Mucosa of rectum (tissue), 2 donors: ENCODE results near the gene SLC9A9.
"Not testable (repeated sequence)": the region's sequence is repeated elsewhere in the genome, so short reads cannot be mapped to it uniquely, and the experiment has no call there.

Experiments
- H3K27ac ChIP-seq, 2 donors: one replicate each; pipeline ENCODE4 v1.7.0; 2013; ENCODE audit warnings: inconsistent platforms in 2 of 2, low read depth in 2 of 2, low read length in 2 of 2
- H3K27me3 ChIP-seq, 2 donors: one replicate each; pipeline ENCODE4 v1.7.0; 2013; ENCODE audit warnings: low read length in 2 of 2; ENCODE audit not compliant: control insufficient read depth in 2 of 2, insufficient read depth in 2 of 2
- H3K36me3 ChIP-seq, 2 donors: one replicate each; pipeline ENCODE4 v1.7.0; 2013; ENCODE audit warnings: low read length in 2 of 2; ENCODE audit not compliant: control insufficient read depth in 2 of 2, insufficient read depth in 2 of 2
- H3K4me1 ChIP-seq, 2 donors: one replicate each; pipeline ENCODE4 v1.7.0; 2013; ENCODE audit warnings: low read length in 2 of 2, mild to moderate bottlenecking in 1 of 2; ENCODE audit not compliant: control insufficient read depth in 2 of 2, insufficient read depth in 2 of 2
- H3K4me3 ChIP-seq, 2 donors: one replicate each; pipeline ENCODE4 v1.7.0; 2013; ENCODE audit warnings: low read length in 2 of 2
- H3K9ac ChIP-seq, 2 donors: one replicate each; pipeline ENCODE4 v1.7.0; 2013; ENCODE audit warnings: low read length in 2 of 2, low read depth in 1 of 2, mild to moderate bottlenecking in 1 of 2
- H3K9me3 ChIP-seq, 2 donors: one replicate each; pipeline ENCODE4 v1.7.0; 2013; ENCODE audit warnings: low read length in 2 of 2; ENCODE audit not compliant: control insufficient read depth in 2 of 2
- donor health status: healthy.
- donor health status: Normal muscosa, but diverticular disease.

SLC9A9 gene

DNA sequence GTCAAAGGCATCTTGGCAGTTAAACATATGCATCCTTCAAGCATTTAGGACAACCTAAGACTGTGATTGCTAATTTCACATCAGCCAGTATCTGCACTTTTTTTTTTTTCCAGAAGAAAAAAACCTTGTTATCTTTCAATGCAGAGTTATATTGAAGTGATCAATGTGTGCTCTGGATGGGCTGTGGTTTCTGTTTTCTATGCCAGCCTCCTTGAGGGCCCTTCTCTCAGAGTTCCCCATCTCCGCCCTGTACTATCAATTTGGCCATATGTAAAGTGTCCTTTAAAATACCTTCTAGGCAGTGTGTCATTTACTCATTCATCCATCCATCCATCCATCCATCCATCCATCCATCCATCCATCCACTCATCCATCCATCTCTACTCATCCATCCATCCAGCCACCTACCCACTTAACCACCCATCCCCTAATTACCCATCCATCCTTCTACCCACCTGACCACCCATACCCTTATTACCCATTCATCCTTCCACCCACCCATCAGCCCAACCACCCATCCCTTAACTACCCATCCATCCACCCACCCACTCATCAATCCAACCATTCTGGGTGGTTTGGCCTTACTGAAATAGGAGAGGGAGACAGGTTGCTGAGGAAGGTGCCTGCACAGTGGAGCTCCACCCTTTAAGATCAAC is 406.6 kb downstream of the SLC9A9 start:
- Histone ChIP-seq H3K9me3 (no peaks in the 10 kb centered on the region), H3K4me3 (no peak overlapping the region), H3K4me1 (peaks cover 3 to 13% of the 10 kb centered on the region in 2 donors), H3K36me3 (no peaks in the 10 kb centered on the region), H3K9ac (no peak overlapping the region), H3K27ac (no peak overlapping the region), H3K27me3 (no peaks in the 10 kb centered on the region)

DNA sequence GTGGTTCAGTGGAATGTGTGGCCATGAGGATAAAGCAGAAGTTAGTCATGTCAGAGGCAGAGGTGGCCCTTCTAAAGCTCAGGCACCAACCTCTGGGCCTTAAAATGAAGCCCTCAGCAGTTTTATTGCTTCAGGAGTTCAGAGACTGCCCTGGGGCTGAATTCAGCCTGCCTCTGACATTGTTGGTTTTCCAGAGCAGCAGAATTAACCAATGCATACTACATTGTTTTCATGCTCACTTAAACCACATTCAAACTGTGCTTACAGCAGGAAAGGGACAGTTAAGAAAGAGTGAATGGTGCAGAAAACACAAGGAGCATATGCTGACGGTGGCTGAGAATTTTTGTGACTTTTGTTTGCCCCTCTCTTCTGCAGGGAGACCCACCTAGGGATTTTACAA is 408.5 kb downstream of the SLC9A9 start:
- H3K9ac ChIP-seq, result no peak overlapping the region
- H3K36me3 ChIP-seq, result no peaks in the 10 kb centered on the region
- no peaks in the 10 kb centered on the region for H3K27me3 ChIP-seq

DNA sequence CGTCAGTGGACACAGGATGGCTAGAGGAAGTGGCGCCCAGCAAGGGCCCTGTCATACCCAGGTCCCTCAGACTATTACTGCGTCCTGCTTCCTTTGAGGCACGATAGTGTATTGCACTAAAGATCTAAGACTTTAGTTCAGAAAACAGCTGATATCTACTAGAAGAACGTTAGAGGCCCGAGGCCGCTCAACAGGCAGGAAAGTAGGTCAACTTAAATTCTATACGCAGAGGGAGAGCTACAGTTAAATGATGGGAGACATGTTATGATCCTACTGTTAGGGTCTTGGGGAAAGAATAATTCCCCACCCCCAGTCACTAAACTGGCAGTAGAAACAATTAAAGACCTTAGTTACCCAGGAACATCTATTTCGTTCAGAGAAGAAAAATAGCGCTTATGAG is 410.9 kb downstream of the SLC9A9 start:
- H3K4me1 ChIP-seq, result no peaks in the 10 kb centered on the region
- H3K27me3 ChIP-seq, result no peaks in the 10 kb centered on the region
- H3K36me3 ChIP-seq, result no peaks in the 10 kb centered on the region
- H3K4me3 ChIP-seq, result no peak overlapping the region
- H3K27ac ChIP-seq, result no peak overlapping the region
- no peak overlapping the region for H3K9ac ChIP-seq
- no peaks in the 10 kb centered on the region for H3K9me3 ChIP-seq

More for the DNA sequence above, 408.5 kb downstream of the SLC9A9 start:
- H3K4me1 ChIP-seq, result peaks cover 3 to 13% of the 10 kb centered on the region in 2 donors
- H3K4me3 ChIP-seq, result no peak overlapping the region
- H3K27ac ChIP-seq, result no peak overlapping the region
- H3K9me3 ChIP-seq, result no peaks in the 10 kb centered on the region

DNA sequence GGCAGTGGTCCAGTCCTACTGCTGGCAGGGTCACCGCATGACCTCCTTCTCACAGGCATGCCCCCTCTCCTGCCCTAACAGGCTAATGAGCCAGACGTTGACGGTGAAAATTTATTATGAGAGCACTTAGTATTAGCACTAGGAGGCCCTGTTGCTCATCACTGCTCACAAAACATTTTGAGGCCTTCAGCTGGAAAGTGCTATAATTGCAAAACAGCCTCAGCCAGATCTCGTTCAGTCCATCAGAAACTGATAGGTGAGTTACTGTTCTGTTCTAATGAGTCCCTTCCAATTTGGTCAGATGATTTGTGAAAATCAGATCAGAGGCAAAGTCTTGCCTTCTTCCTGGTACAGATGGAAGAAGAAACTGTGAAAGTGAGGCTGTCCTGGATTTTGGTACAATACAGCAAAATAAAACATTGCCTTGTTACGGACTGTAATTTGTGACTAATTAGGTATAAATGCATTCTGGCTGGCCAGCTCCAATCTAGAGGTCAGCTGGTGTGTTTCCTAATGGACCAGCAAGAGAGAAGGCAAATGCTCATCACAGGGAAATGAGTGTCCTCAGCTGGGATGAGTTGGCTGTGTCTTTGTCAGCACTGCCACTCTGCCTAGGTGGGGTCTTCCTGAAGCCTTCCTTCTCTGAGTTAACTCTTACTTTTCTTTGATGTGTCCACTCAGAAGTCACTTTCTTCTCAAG is 411.9 kb downstream of the SLC9A9 start:
- Histone ChIP-seq H3K36me3 (no peaks in the 10 kb centered on the region), H3K9ac (no peak overlapping the region), H3K27ac (no peak overlapping the region), H3K4me3 (no peak overlapping the region), H3K9me3 (no peaks in the 10 kb centered on the region), H3K27me3 (no peaks in the 10 kb centered on the region), H3K4me1 (no peaks in the 10 kb centered on the region)

DNA sequence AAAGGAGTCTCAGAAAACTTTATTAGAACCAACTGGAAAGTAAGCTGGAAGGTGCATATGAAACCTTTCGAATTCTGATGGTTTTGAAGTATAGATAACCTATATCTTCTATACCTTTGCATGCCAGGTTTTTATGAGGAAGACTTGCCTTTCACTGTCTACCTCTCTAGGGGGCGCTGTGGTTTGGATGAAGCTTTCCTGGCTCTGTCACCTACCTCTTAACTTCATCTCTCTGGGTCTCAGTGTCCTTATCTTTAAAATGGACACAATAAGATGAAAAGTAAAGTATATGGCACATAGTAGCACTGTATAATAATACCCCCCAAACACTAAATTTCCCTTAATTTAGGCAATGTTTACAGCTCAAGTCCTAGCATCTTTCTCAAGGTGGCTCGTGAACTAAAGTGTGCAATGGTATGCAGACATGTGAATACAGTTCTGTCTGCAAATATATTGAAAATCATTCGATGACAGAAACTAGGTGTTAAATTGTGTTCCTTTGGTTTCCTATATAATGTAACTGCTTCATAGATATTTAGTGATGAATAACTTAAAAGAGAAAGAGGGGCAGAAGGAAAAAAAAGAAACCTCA is 414.4 kb downstream of the SLC9A9 start:
- Histone ChIP-seq H3K4me1 (peaks cover 0 to 6% of the 10 kb centered on the region in 2 donors), H3K9ac (no peak overlapping the region), H3K27ac (no peak overlapping the region), H3K4me3 (no peak overlapping the region), H3K36me3 (no peaks in the 10 kb centered on the region), H3K9me3 (no peaks in the 10 kb centered on the region), H3K27me3 (no peaks in the 10 kb centered on the region)

DNA sequence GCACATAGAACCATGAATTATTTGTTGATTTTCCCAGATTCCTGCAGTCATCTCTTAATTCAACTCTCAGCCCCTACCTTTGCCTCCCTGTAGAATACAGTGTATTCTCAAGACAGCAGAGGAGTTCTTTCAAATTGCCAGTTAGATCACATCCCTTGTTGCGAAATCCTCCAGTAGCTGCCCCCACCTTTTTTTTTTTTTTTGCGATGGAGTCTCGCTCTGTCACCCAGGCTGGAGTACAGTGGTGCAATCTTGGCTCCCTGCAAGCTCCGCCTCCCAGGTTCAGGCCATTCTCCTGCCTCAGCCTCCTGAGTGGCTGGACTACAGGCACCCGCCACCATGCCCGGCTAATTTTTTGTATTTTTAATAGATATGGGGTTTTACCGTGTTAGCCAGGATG is 417.0 kb downstream of the SLC9A9 start:
- H3K9me3 ChIP-seq, result not testable (repeated sequence)

DNA sequence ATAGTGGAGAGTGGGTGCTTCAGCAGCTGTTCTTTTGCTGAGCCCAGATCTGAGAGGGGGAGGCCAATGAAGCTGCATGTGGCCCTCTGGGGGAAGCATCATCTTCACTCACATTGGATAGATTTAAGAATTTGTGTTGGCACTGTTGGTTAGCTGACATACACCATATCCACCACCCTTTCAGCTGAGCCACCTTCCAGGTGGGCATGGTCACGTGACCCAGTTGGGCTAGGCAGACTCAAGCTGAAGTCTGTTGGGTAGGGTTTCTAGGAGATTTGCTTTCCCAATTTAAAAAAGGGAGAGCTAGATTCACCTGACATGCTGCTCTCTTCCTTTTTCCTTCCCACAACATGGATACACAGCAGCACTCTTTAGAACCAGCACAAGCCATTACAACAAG is 417.7 kb downstream of the SLC9A9 start:
- Histone ChIP-seq H3K9ac (no peak overlapping the region), H3K9me3 (no peaks in the 10 kb centered on the region), H3K27me3 (no peaks in the 10 kb centered on the region), H3K36me3 (no peaks in the 10 kb centered on the region), H3K27ac (no peak overlapping the region), H3K4me3 (no peak overlapping the region), H3K4me1 (peaks cover 0 to 6% of the 10 kb centered on the region in 2 donors)

More for the DNA sequence above, 417.0 kb downstream of the SLC9A9 start:
- not testable (repeated sequence) for H3K4me1 ChIP-seq, H3K4me3 ChIP-seq, H3K27ac ChIP-seq, H3K9ac ChIP-seq, H3K36me3 ChIP-seq, H3K27me3 ChIP-seq

DNA sequence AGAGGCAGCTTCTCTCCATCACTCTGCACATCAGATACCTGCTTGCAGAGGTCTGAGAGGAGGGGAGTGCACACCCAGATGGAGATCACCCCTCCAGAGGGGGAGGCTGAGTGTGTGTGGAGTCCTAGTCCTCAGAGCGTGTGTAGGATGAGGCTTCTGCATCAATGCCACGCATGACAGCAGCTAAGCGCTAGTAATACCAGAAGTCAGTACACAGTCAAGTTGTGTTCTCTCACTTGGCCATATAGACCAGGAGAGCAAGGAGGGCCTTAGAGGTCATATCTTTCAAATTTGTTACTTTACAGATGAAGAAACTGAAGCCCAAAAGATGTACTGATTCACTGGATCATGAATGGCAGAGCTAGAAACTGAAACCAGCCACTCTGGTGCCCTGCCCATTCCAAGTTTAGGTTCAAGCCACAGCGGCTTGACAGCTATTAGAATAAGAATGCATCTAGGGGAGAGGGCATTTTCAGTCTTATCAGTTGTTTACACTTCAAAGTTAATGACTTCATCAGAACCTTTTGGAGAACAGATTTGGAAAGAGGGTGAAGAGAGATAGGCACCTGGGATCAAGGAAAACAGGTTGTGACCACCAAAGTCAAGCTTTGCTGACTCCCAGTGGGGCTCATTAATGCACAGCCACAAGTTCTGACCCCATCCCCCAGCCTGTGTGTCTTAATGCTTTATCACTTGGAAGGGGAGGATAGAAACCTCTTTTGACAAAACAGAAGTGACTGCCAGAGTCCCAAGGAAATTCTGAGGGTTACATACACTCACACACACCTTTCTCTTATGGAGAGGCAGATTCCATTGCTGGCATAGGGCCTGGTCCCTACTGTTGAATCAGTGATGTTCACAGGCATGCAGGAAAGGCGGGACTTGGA is 418.4 kb downstream of the SLC9A9 start:
- H3K4me3 ChIP-seq, result no peak overlapping the region
- H3K9ac ChIP-seq, result no peak overlapping the region
- H3K9me3 ChIP-seq, result no peaks in the 10 kb centered on the region
- peaks cover 0 to 6% of the 10 kb centered on the region in 2 donors for H3K4me1 ChIP-seq
- no peak overlapping the region for H3K27ac ChIP-seq
- no peaks in the 10 kb centered on the region for H3K27me3 ChIP-seq
- no peaks in the 10 kb centered on the region for H3K36me3 ChIP-seq

DNA sequence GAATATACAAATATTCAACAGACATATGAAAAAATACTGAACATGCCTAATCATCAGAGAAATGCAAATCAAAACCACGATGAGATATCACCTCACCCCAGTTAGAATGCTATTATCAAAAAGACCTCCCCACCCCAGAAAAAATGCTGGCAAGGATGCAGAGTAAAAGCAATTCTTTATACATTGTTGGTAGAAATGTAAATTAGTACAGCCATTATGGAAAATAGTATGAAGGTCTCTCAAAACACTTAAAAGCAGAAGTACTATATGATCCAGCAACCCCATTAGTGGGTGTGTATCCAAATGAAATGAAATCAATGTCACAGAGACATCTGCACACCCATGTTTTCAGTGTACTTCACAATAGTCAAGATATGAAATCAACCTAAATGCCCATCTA is 420.0 kb downstream of the SLC9A9 start:
- Histone ChIP-seq H3K4me3 (no peak overlapping the region), H3K9me3 (no peaks in the 10 kb centered on the region), H3K9ac (no peak overlapping the region), H3K36me3 (no peaks in the 10 kb centered on the region), H3K4me1 (peaks cover 0 to 6% of the 10 kb centered on the region in 2 donors), H3K27ac (no peak overlapping the region), H3K27me3 (no peaks in the 10 kb centered on the region)

DNA sequence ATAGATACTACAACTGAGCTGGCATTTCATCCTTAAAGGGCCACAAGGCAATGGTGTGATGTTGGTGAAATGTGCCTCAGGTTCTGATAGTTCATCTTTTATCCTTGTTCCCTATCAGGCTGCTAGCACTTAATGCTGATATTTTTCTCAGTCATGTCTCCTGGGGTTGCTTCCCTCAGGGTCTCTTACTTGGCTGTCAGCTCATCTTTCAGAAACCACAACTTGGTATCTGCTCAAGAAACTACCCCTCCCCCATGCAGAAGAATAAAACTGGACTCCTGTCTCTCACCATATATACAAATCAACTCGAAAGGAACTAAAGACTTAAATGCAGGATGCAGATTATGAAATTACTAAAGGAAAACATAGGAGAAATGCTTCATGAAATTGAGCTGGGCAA is 420.6 kb downstream of the SLC9A9 start:
- Histone ChIP-seq H3K27me3 (no peaks in the 10 kb centered on the region), H3K9me3 (no peaks in the 10 kb centered on the region), H3K4me1 (peaks cover 0 to 6% of the 10 kb centered on the region in 2 donors), H3K27ac (no peak overlapping the region), H3K9ac (no peak overlapping the region), H3K4me3 (no peak overlapping the region), H3K36me3 (no peaks in the 10 kb centered on the region)
